H1 (cell line): ENCODE measurements around the gene ZNF488. TPM values are rescaled to one million over a fixed set of nuclear protein-coding genes. Genes with fewer than 3 reads are reported as not detected.

Source experiments
- CTCF ChIA-PET: fragments of 300-600 bp; sonication (Branson Sonifier 250); formaldehyde crosslinking; loops from one replicate; lab custom pipeline; 2021; ENCODE audit not compliant: partially characterized antibody; lab: Charles Lee
- POLR2A ChIA-PET: fragments of 300-600 bp; sonication (Branson Sonifier 250); formaldehyde crosslinking; loops from one replicate; lab custom pipeline; 2021; ENCODE audit warnings: inconsistent platforms; ENCODE audit not compliant: partially characterized antibody; lab: Charles Lee
- DNase-seq, 2 experiments: peaks; one replicate each; pipeline versions ENCODE4 v3.0.0 to v3.0.0-alpha.2; 2010 to 2022; ENCODE audit warnings: low spot score in 2 of 2, low read depth in 1 of 2, mixed read lengths in 1 of 2
- FAIRE-seq: peaks from 2 replicates; lab custom pipeline; 2011; peaks lifted over from hg19 to GRCh38; lab: Jason Lieb, UNC
- H2AFZ ChIP-seq: 2 replicates; pipeline ENCODE4 v1.8.1; 2012; ENCODE audit warnings: low read length, inconsistent platforms
- H2AK5ac ChIP-seq: 2 replicates; pipeline ENCODE4 v1.6.1; 2013; ENCODE audit warnings: low read depth, low read length
- H2BK120ac ChIP-seq: replicated peaks from 2 replicates; pipeline ENCODE3; 2013; ENCODE audit warnings: low read depth, low read length, inconsistent platforms
- H2BK12ac ChIP-seq: 2 replicates; pipeline ENCODE4 v1.6.1; 2013; ENCODE audit warnings: low read depth, low read length
- H2BK15ac ChIP-seq: 2 replicates; pipeline ENCODE4 v1.6.1; 2013; ENCODE audit warnings: low read length
- H2BK20ac ChIP-seq: 2 replicates; pipeline ENCODE4 v1.6.1; 2013; ENCODE audit warnings: low read length
- H2BK5ac ChIP-seq: 2 replicates; pipeline ENCODE4 v1.6.1; 2013; ENCODE audit warnings: low read depth, low read length
- H3K14ac ChIP-seq: 2 replicates; pipeline ENCODE4 v1.6.1; 2013; ENCODE audit warnings: inconsistent platforms; ENCODE audit not compliant: insufficient read length
- H3K18ac ChIP-seq: 2 replicates; pipeline ENCODE4 v1.6.1; 2013; ENCODE audit warnings: low read length; ENCODE audit errors: extremely low read depth
- H3K23ac ChIP-seq: 2 replicates; pipeline ENCODE4 v1.6.1; 2013; ENCODE audit warnings: inconsistent platforms; ENCODE audit not compliant: insufficient read length
- H3K23me2 ChIP-seq: 2 replicates; pipeline ENCODE4 v1.6.1; 2013; ENCODE audit warnings: low read depth, low read length
- H3K27ac ChIP-seq: 2 replicates; pipeline ENCODE4 v1.6.1; 2011; ENCODE audit warnings: low read depth, low read length, inconsistent platforms
- H3K27me3 ChIP-seq, 4 experiments: replicated peaks in 1 of 4; 1 replicate in 1 of 4; 2 replicates in 3 of 4; pipeline versions ENCODE4 v1.6.1 to v1.8.1; 2011 to 2013; ENCODE audit warnings: low read length in 3 of 4, mild to moderate bottlenecking in 3 of 4, inconsistent platforms in 2 of 4, mixed read lengths in 2 of 4, moderate library complexity in 1 of 4; ENCODE audit not compliant: control insufficient read depth in 3 of 4, insufficient read depth in 3 of 4; ENCODE audit errors: extremely low read depth in 1 of 4
- H3K36me3 ChIP-seq, 4 experiments: 2 replicates each; pipeline versions ENCODE4 v1.6.1 to v1.8.1; 2011 to 2013; ENCODE audit warnings: mild to moderate bottlenecking in 4 of 4, low read length in 3 of 4, moderate library complexity in 2 of 4, control low read depth in 1 of 4, inconsistent platforms in 1 of 4; ENCODE audit not compliant: insufficient read depth in 4 of 4, control insufficient read depth in 2 of 4
- H3K4ac ChIP-seq: replicated peaks from 2 replicates; pipeline ENCODE3; 2013; ENCODE audit warnings: low read length, low read depth, mixed read lengths, inconsistent platforms; ENCODE audit not compliant: insufficient read length
- H3K4me1 ChIP-seq, 4 experiments: replicated peaks in 1 of 4; 1 replicate in 1 of 4; 2 replicates in 3 of 4; pipeline versions ENCODE4 v1.6.1 to v1.8.1; 2011 to 2013; ENCODE audit warnings: low read length in 3 of 4, inconsistent platforms in 2 of 4, mixed read lengths in 1 of 4; ENCODE audit not compliant: insufficient read depth in 4 of 4, control insufficient read depth in 3 of 4
- H3K4me2 ChIP-seq, 2 experiments: 2 replicates each; pipeline versions ENCODE4 v1.6.1 to v1.8.1; 2011 to 2013; ENCODE audit warnings: low read depth in 2 of 2, low read length in 2 of 2, control low read depth in 1 of 2, inconsistent platforms in 1 of 2, mild to moderate bottlenecking in 1 of 2; ENCODE audit not compliant: insufficient read depth in 1 of 2
- H3K4me3 ChIP-seq, 4 experiments: fragments of 200-600, 300-600 bp in 1 of 4; sonication (generic), shearing (Covaris generic), sonication (Bioruptor Twin) in 1 of 4; 2 replicates each; pipeline versions ENCODE4 v1.5.1 to v1.8.1; 2011 to 2016; ENCODE audit warnings: low read length in 4 of 4, low read depth in 3 of 4, control low read depth in 2 of 4, inconsistent platforms in 2 of 4, mild to moderate bottlenecking in 2 of 4, mixed read lengths in 1 of 4, moderate library complexity in 1 of 4; ENCODE audit not compliant: insufficient read depth in 2 of 4; ENCODE audit errors: extremely low read depth in 1 of 4
- H3K56ac ChIP-seq: replicated peaks from 2 replicates; pipeline ENCODE3; 2013; ENCODE audit warnings: low read depth, mild to moderate bottlenecking, mixed read lengths, low read length, inconsistent platforms; ENCODE audit not compliant: insufficient read length
- H3K79me1 ChIP-seq: 2 replicates; pipeline ENCODE4 v1.6.1; 2013; ENCODE audit warnings: low read depth, low read length, control low read depth
- H3K79me2 ChIP-seq, 2 experiments: 2 replicates each; pipeline versions ENCODE4 v1.6.1 to v1.8.1; 2012 to 2013; ENCODE audit warnings: low read length in 2 of 2, mild to moderate bottlenecking in 2 of 2, inconsistent platforms in 1 of 2; ENCODE audit not compliant: insufficient read depth in 2 of 2, control insufficient read depth in 1 of 2
- H3K9ac ChIP-seq, 4 experiments: replicated peaks in 1 of 4; 1 replicate in 1 of 4; 2 replicates in 3 of 4; pipeline versions ENCODE4 v1.6.1 to v1.8.1; 2011 to 2013; ENCODE audit warnings: low read depth in 3 of 4, low read length in 3 of 4, control low read depth in 2 of 4, mild to moderate bottlenecking in 2 of 4, moderate library complexity in 2 of 4, inconsistent platforms in 1 of 4; ENCODE audit errors: extremely low read depth in 1 of 4
- H3K9me3 ChIP-seq, 2 experiments: 2 replicates each; pipeline versions ENCODE4 v1.6.1 to v1.8.1; 2012 to 2013; ENCODE audit warnings: mild to moderate bottlenecking in 2 of 2, moderate library complexity in 2 of 2, control low read depth in 1 of 2, inconsistent platforms in 1 of 2, low read depth in 1 of 2, low read length in 1 of 2, mixed read lengths in 1 of 2; ENCODE audit not compliant: insufficient read depth in 2 of 2
- H4K20me1 ChIP-seq, 2 experiments: replicated peaks in 1 of 2; 2 replicates each; pipeline versions ENCODE3 to v1.8.1; 2011 to 2013; ENCODE audit warnings: inconsistent platforms in 2 of 2, low read length in 2 of 2, mild to moderate bottlenecking in 1 of 2; ENCODE audit not compliant: insufficient read depth in 2 of 2, control insufficient read depth in 1 of 2
- H4K5ac ChIP-seq: 2 replicates; pipeline ENCODE4 v1.6.1; 2013; ENCODE audit warnings: low read length, low read depth, mixed read lengths, inconsistent platforms; ENCODE audit not compliant: insufficient read length
- H4K8ac ChIP-seq: 2 replicates; pipeline ENCODE4 v1.8.0; 2013; ENCODE audit warnings: mild to moderate bottlenecking, moderate library complexity, low read length, inconsistent platforms; ENCODE audit not compliant: insufficient read depth; ENCODE audit errors: extremely low read depth
- H4K91ac ChIP-seq: replicated peaks from 2 replicates; pipeline ENCODE3; 2013; ENCODE audit warnings: low read length, mixed read lengths, inconsistent platforms; ENCODE audit not compliant: insufficient read length
- ATF2 ChIP-seq: IDR thresholded peaks from 2 replicates; pipeline ENCODE4 v1.6.1; 2012; ENCODE audit warnings: low read length, inconsistent platforms
- BRCA1 ChIP-seq: IDR thresholded peaks from 2 replicates; pipeline ENCODE4 v1.6.1; 2012; ENCODE audit warnings: low read depth, low read length, improper control_type of control experiment
- CREB1 ChIP-seq: IDR thresholded peaks from 2 replicates; pipeline ENCODE4 v1.6.1; 2012; ENCODE audit warnings: inconsistent platforms
- CTBP2 ChIP-seq: IDR thresholded peaks from 2 replicates; pipeline ENCODE4 v1.7.0; 2011; ENCODE audit warnings: borderline replicate concordance, mild to moderate bottlenecking, moderate library complexity, mixed read lengths, low read length; ENCODE audit not compliant: insufficient read depth, insufficient read length
- CTCF ChIP-seq, 3 experiments: IDR thresholded peaks; 1 replicate in 2 of 3; 2 replicates in 1 of 3; pipeline versions ENCODE4 v1.5.1 to v1.6.1; 2011; ENCODE audit warnings: low read length in 3 of 3, mild to moderate bottlenecking in 3 of 3, inconsistent platforms in 2 of 3, low read depth in 1 of 3, moderate library complexity in 1 of 3; ENCODE audit not compliant: insufficient read depth in 1 of 3; ENCODE audit errors: control extremely low read depth in 1 of 3
- EZH2 ChIP-seq: fragments of 200-600 bp; sonication (generic); IDR thresholded peaks from 2 replicates; pipeline ENCODE4 v1.7.1; 2012; ENCODE audit warnings: low read depth, mild to moderate bottlenecking, moderate library complexity, low read length, inconsistent platforms; ENCODE audit not compliant: severe bottlenecking
- HDAC6 ChIP-seq: IDR thresholded peaks from one replicate; pipeline ENCODE4 v1.7.1; 2012; ENCODE audit warnings: low read depth, mild to moderate bottlenecking, inconsistent platforms, low read length, moderate library complexity
- RXRA ChIP-seq: IDR thresholded peaks from 2 replicates; pipeline ENCODE4 v1.6.1; 2011; ENCODE audit warnings: low read depth, mild to moderate bottlenecking, low read length, moderate library complexity; ENCODE audit not compliant: insufficient read depth
- SRF ChIP-seq: IDR thresholded peaks from 2 replicates; pipeline ENCODE4 v1.6.1; 2011; ENCODE audit warnings: mild to moderate bottlenecking, low read depth, low read length, moderate library complexity
- TCF12 ChIP-seq: IDR thresholded peaks from 2 replicates; pipeline ENCODE4 v1.6.1; 2011; ENCODE audit warnings: low read depth, mild to moderate bottlenecking, low read length
- WGBS, 2 experiments: shearing (Covaris generic) in 1 of 2; methylation state at CpG; one replicate each; pipeline versions ENCODE4 v1.1.6 to v1.1.7; 2013 to 2015; ENCODE audit warnings: low lambda C conversion rate in 2 of 2, mixed read lengths in 2 of 2, inconsistent platforms in 1 of 2, low coverage in 1 of 2, missing lambda C conversion rate in 1 of 2; ENCODE audit not compliant: insufficient replicate concordance in 2 of 2, insufficient coverage in 1 of 2, insufficient read length in 1 of 2; ENCODE audit errors: extremely low coverage in 1 of 2, missing lambda C conversion rate in 1 of 2; 5-methylcytosine and 5-hydroxymethylcytosine counted together
- polyA plus RNA-seq, 7 experiments: library from polyadenylated mRNA; depleted of rRNA in 3 of 7; stranded (reverse) in 5 of 7; unstranded in 2 of 7; fragments of >200 nt in 5 of 7; fragments of 200-250 nt in 2 of 7; gene quantifications; 1 replicate in 5 of 7; 2 replicates in 1 of 7; 4 replicates in 1 of 7; pipeline versions ENCODE4 v1.2.1 to v1.2.3, GENCODE V29; 2011 to 2013; ENCODE audit warnings: missing spikeins in 2 of 7, mixed read lengths in 2 of 7
- total RNA-seq: library from RNA; stranded (reverse); fragmentation: NEBNext Ultra II Directional; extraction: Animal tissue kit (Norgen Biotek cat#: 25700); gene quantifications from 2 replicates; pipeline ENCODE4 v1.2.1, GENCODE V29; 2021

ZNF488 gene
- total and polyA plus RNA-seq, 2 of the 8 experiments (the other 6 are each of a cell fraction or from before 2014, with no cell fraction given), result 7.9 to 11.4 TPM

GRCh38 chr10:47335906-47336305, 48.2 kb downstream of the ZNF488 start:
- 89% methylated on average over 5 of the region's 5 CpGs; no CpG with 5 or more reads in 1 of the 2 experiments for WGBS, 2 experiments
- H2AFZ ChIP-seq, result no peak overlapping the region
- no peaks in the 10 kb centered on the region for H3K27me3 ChIP-seq
- no peak overlapping the region for H2BK15ac ChIP-seq
- H3K14ac ChIP-seq, result no peak overlapping the region
- no peaks in the 10 kb centered on the region for H3K23me2 ChIP-seq
- H4K20me1 ChIP-seq, result no peaks in the 10 kb centered on the region
- no peak overlapping the region for H3K56ac ChIP-seq
- H2BK120ac ChIP-seq, result no peak overlapping the region
- no peaks in the 10 kb centered on the region; a peak in 2 of 7 replicates for H3K4me1 ChIP-seq
- no peak overlapping the region for H2BK12ac ChIP-seq
- H2BK5ac ChIP-seq, result no peak overlapping the region
- H3K4ac ChIP-seq, result no peak overlapping the region
- H3K4me2 ChIP-seq, result no peak overlapping the region
- H3K79me2 ChIP-seq, result no peaks in the 10 kb centered on the region
- H2AK5ac ChIP-seq, result no peak overlapping the region
- H2BK20ac ChIP-seq, result no peak overlapping the region
- no peak overlapping the region for H4K8ac ChIP-seq
- H4K5ac ChIP-seq, result no peak overlapping the region
- no peak overlapping the region for H4K91ac ChIP-seq
- no peak overlapping the region for H3K9ac ChIP-seq
- H3K18ac ChIP-seq, result no peak overlapping the region
- H3K23ac ChIP-seq, result no peak overlapping the region
- CTCF ChIA-PET, result interaction anchor here (1.3 to 1.5 kb wide), 2 partner anchors 16 to 18 kb away, joined by 3 read pairs; no protein-coding TSS in a partner anchor
- DNase-seq, result no peak
- FAIRE-seq, result no peak
- no peaks in the 10 kb centered on the region for H3K79me1 ChIP-seq
- no peak overlapping the region for H3K4me3 ChIP-seq
- POLR2A ChIA-PET, result no interaction called here
- no peaks in the 10 kb centered on the region for H3K9me3 ChIP-seq
- H3K36me3 ChIP-seq, result no peaks in the 10 kb centered on the region
- H3K27ac ChIP-seq, result no peak overlapping the region
- TF ChIP-seq EZH2 (no peak), SRF (no peak), TCF12 (no peak), CREB1 (no peak), HDAC6 (no peak), RXRA (no peak), CTCF (IDR thresholded peaks at IDR 0.05; ENCODE audit: control extremely low read depth in 1 of 3, insufficient read depth in 1 of 3, low read depth in 1 of 3, low read length in 3 of 3) (no peak), ATF2 (no peak), BRCA1 (no peak), CTBP2 (no peak)
